ENCODE measurements around the gene ZMIZ1.
A peak's percentile ranks its signal among the peaks of the same experiment; 100 is the strongest.

ZMIZ1 gene

DNA sequence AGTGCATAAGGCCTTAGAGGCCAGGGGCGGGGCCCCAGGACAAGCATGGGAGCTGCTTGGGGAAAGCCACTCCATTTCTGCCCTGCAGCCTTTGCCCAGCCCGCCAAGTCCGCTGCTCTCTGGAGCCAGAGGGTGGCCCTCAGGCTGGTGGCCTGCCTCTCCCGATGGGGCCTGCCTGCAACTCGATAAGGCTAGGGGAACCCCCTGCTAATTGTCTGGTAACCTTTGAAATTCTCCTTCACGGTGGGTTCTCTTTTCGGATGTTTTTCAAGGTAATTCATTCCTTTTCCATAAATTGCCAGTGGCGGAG is 94.9 kb downstream of the ZMIZ1 start:
- TF ChIP-seq, protein P1, sequence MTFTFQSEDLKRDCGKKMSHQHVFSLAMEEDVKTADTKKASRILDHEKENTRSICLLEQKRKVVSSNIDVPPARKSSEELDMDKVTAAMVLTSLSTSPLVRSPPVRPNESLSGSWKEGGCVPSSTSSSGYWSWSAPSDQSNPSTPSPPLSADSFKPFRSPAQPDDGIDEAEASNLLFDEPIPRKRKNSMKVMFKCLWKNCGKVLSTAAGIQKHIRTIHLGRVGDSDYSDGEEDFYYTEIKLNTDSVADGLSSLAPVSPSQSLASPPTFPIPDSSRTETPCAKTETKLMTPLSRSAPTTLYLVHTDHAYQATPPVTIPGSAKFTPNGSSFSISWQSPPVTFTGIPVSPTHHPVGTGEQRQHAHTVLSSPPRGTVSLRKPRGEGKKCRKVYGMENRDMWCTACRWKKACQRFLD (tag by site-specific recombination; IDR thresholded peaks at IDR 0.05) = no peak
- Histone ChIP-seq H3K27ac (ENCODE audit: extremely low read depth, low read depth, low read length) (no peak overlapping the region), H3K36me3 (ENCODE audit: control insufficient read depth in 2 of 2, insufficient read depth in 1 of 2, low read length in 2 of 2) (peaks cover 0 to 11% of the 10 kb centered on the region in 2 experiments; a peak in 1 of 3 replicates), H3K4me3 (ENCODE audit: low read depth, low read length) (no peak overlapping the region), H3K4me1 (ENCODE audit: control insufficient read depth, insufficient read depth, low read length) (no peaks in the 10 kb centered on the region), H3K9me3 (ENCODE audit: control insufficient read depth, insufficient read depth, low read depth, low read length) (no peaks in the 10 kb centered on the region)
- ChIA-PET CTCF (interaction anchor here (0.7 kb wide), 2 partner anchors 277 to 1102 kb away, joined by 3 to 4 read pairs; no protein-coding TSS in a partner anchor), POLR2A (interaction anchor here (1.2 kb wide), 1 partner anchor 31 kb away, joined by 4 read pairs; no protein-coding TSS in a partner anchor)

DNA sequence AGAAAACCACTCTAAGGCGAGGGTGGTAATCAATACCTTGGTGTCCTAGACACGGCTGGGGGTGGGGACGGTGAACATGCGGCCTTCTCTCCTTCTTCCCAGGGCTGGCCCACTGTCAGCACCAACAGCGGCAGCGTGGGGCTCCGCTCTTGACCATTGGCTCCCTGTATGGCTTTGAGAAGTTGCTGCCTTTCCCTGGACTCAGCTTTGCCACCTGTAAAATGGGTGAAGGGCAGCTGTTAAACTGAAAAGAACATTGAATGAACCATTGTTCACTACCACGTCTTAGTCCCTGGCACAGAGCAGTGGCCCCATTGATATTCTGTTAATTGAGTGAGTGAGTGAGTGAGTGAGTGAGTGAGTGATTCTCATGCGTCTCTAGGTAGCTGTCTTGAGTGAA is 95.3 kb downstream of the ZMIZ1 start:
- TF ChIP-seq ZNF660 (tag by site-specific recombination; IDR thresholded peaks at IDR 0.05) (no peak), ZNF174 (tag by site-specific recombination; IDR thresholded peaks at IDR 0.05) (no peak), SCRT2 (tag by site-specific recombination; IDR thresholded peaks at IDR 0.05) (no peak)
- no peak overlapping the region for H3K27ac ChIP-seq (ENCODE audit: extremely low read depth, low read depth, low read length)
- CTCF ChIA-PET = interaction anchor here (0.7 kb wide), 1 partner anchor 1102 kb away, joined by 4 read pairs; no protein-coding TSS in a partner anchor
- POLR2A ChIA-PET = interaction anchor here (1.2 kb wide), 1 partner anchor 31 kb away, joined by 4 read pairs; no protein-coding TSS in a partner anchor
- no peaks in the 10 kb centered on the region for H3K4me1 ChIP-seq (ENCODE audit: control insufficient read depth, insufficient read depth, low read length)
- no peak overlapping the region for H3K4me3 ChIP-seq (ENCODE audit: low read depth, low read length)
- H3K9me3 ChIP-seq (ENCODE audit: control insufficient read depth, insufficient read depth, low read depth, low read length) = no peaks in the 10 kb centered on the region
- peaks cover 0 to 11% of the 10 kb centered on the region in 2 experiments; a peak in 1 of 3 replicates for H3K36me3 ChIP-seq (ENCODE audit: control insufficient read depth in 2 of 2, insufficient read depth in 1 of 2, low read length in 2 of 2)

DNA sequence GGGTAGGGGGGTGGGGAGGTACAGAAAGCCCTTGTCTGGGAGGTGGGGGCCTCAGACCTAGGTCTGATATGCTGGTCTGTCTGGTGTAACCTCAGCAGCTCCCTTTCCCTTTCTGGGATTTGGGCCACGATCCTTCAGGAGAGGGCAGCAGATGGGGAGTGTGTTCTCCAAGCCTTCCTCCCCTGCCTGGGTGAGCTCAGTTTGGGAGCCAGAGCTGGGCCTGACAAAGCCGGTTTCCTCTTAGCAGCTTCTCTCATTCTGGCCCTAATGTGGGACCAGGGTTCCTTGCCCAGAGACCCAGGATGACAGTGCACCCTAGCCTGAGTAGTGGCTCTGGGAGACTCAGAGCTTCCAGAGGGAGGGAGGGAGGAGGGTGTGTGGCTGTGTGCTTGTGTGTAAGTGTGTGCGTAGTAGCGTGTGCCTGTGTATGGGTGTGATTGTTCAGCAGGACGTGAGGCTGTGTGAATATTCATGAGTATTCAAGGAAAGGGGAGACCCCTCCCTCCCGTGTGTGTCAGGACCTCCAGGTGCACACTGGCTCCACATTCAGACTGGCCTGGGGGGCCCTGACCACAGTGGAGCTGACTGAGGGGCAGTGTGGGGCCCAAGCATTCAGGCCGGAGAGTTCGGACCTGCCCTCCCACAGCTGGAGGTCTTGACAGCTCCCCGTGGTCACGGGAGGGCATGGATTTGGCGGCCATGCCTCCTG is 96.5 kb downstream of the ZMIZ1 start:
- ChIA-PET CTCF (interaction anchor here (0.6 kb wide), 2 partner anchors 38 to 947 kb away, joined by 3 read pairs; no protein-coding TSS in a partner anchor), POLR2A (no interaction called here)
- H3K27ac ChIP-seq (ENCODE audit: extremely low read depth, low read depth, low read length) = no peak overlapping the region

DNA sequence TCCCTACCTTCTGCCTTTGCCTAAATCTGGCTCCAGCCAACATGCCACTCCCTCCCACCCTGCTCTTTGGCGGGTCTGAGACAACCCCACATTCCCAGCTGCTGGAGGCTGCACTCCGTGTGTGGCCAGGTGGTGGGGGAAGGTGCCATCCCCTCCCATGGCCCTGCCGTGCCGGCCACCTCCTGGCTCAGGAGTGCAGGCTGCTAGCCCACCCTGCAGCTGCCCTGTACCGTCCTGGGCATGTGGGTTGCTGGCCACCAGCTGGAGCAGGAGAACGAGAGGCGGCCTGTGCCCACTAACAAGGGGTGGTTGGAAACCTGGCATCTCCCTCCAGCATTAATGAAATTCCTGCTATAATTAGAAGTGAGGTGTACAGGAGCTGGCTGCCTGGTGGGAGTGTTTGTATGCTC is 97.6 kb downstream of the ZMIZ1 start:
- CTCF ChIA-PET = interaction anchor here (1.2 kb wide), 1 partner anchor 29 kb away, joined by 5 read pairs; no protein-coding TSS in a partner anchor

More for the DNA sequence above, 96.5 kb downstream of the ZMIZ1 start:
- H3K4me1 ChIP-seq (ENCODE audit: control insufficient read depth, insufficient read depth, low read length) = no peaks in the 10 kb centered on the region
- H3K9me3 ChIP-seq (ENCODE audit: control insufficient read depth, insufficient read depth, low read depth, low read length) = no peaks in the 10 kb centered on the region
- peaks cover 0 to 11% of the 10 kb centered on the region in 2 experiments; a peak in 1 of 3 replicates for H3K36me3 ChIP-seq (ENCODE audit: control insufficient read depth in 2 of 2, insufficient read depth in 1 of 2, low read length in 2 of 2)
- TF ChIP-seq RBAK (tag by site-specific recombination; IDR thresholded peaks at IDR 0.05) = no peak
- no peak for TF ChIP-seq ZNF132 (tag by site-specific recombination; IDR thresholded peaks at IDR 0.05; ENCODE audit: borderline replicate concordance)
- TF ChIP-seq ZNF19 (tag by site-specific recombination; IDR thresholded peaks at IDR 0.05; ENCODE audit: low read depth) = no peak
- no peak for TF ChIP-seq ZNF660 (tag by site-specific recombination; IDR thresholded peaks at IDR 0.05)
- TF ChIP-seq GLIS1 (tag by site-specific recombination; IDR thresholded peaks at IDR 0.05) = 0 out of 2 replicates have a peak, but pooled peaks have one; percentile 28
- TF ChIP-seq GLIS2 (tag by site-specific recombination; IDR thresholded peaks at IDR 0.05) = peak; percentile 47; the same call in 1 of the 2 replicates
- TF ChIP-seq, protein P2, sequence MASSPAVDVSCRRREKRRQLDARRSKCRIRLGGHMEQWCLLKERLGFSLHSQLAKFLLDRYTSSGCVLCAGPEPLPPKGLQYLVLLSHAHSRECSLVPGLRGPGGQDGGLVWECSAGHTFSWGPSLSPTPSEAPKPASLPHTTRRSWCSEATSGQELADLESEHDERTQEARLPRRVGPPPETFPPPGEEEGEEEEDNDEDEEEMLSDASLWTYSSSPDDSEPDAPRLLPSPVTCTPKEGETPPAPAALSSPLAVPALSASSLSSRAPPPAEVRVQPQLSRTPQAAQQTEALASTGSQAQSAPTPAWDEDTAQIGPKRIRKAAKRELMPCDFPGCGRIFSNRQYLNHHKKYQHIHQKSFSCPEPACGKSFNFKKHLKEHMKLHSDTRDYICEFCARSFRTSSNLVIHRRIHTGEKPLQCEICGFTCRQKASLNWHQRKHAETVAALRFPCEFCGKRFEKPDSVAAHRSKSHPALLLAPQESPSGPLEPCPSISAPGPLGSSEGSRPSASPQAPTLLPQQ (tag by site-specific recombination; IDR thresholded peaks at IDR 0.05) = no peak
- TF ChIP-seq ZNF133 (tag by site-specific recombination; IDR thresholded peaks at IDR 0.05) = no peak
- TF ChIP-seq GLI2 (tag by site-specific recombination; IDR thresholded peaks at IDR 0.05; ENCODE audit: borderline replicate concordance, low read depth) = no peak
- no peak for TF ChIP-seq ZNF621 (tag by site-specific recombination; IDR thresholded peaks at IDR 0.05)
- no peak for TF ChIP-seq ZNF292 (tag by site-specific recombination; IDR thresholded peaks at IDR 0.05; ENCODE audit: borderline replicate concordance, low read depth)
- no peak for TF ChIP-seq ZNF416 (tag by site-specific recombination; IDR thresholded peaks at IDR 0.05)
- no peak for TF ChIP-seq ZNF37A (tag by site-specific recombination; IDR thresholded peaks at IDR 0.05)
- no peak for TF ChIP-seq ZNF24 (tag by site-specific recombination; IDR thresholded peaks at IDR 0.05)
- no peak overlapping the region for H3K4me3 ChIP-seq (ENCODE audit: low read depth, low read length)

More for the DNA sequence above, 97.6 kb downstream of the ZMIZ1 start:
- Histone ChIP-seq H3K27ac (ENCODE audit: extremely low read depth, low read depth, low read length) (no peak overlapping the region), H3K4me3 (ENCODE audit: low read depth, low read length) (no peak overlapping the region), H3K4me1 (ENCODE audit: control insufficient read depth, insufficient read depth, low read length) (no peaks in the 10 kb centered on the region), H3K9me3 (ENCODE audit: control insufficient read depth, insufficient read depth, low read depth, low read length) (no peaks in the 10 kb centered on the region), H3K36me3 (ENCODE audit: control insufficient read depth in 2 of 2, insufficient read depth in 1 of 2, low read length in 2 of 2) (peaks cover 0 to 11% of the 10 kb centered on the region in 2 experiments; a peak in 1 of 3 replicates)
- POLR2A ChIA-PET = no interaction called here
- TF ChIP-seq, protein P1 (tag by site-specific recombination; IDR thresholded peaks at IDR 0.05) = no peak
- TF ChIP-seq GLIS1 (tag by site-specific recombination; IDR thresholded peaks at IDR 0.05) = peak; percentile 51; the same call in 1 of the 2 replicates

Measured in HEK293 (cell line).